GM12874 (cell line): ENCODE results near the gene ZBTB46.

Experiments
- TF ChIP-seq, protein P1 (sequence below): IDR thresholded peaks from 2 replicates; pipeline ENCODE4 v1.5.1; 2011; ENCODE audit warnings: low read depth, mild to moderate bottlenecking, control low read depth, low read length, moderate library complexity; ENCODE audit not compliant: insufficient read depth

The ZBTB46 gene

DNA sequence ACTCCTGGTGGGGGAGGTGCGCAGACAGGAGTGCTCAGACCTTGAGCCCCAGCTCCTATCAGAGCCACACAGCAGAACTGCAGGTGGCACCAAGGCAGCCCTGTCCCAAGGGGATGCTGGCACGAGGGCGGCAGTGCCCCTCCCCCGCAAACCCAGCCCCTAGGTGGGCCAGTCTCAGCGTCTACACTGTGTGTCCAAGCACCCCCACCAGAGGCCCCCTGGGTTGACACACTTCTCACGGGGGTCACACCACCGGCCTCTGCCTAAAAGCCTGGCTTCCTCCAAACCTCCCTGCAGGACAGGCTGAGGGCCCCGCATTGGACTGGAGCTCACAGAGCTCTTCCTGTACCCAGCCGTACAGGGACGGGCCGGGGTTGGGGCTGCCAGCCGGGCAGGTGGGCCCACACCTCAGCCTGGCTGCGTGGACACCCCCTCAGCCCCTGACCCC, 83.4 kb downstream of the ZBTB46 start:
- TF ChIP-seq, protein P1, sequence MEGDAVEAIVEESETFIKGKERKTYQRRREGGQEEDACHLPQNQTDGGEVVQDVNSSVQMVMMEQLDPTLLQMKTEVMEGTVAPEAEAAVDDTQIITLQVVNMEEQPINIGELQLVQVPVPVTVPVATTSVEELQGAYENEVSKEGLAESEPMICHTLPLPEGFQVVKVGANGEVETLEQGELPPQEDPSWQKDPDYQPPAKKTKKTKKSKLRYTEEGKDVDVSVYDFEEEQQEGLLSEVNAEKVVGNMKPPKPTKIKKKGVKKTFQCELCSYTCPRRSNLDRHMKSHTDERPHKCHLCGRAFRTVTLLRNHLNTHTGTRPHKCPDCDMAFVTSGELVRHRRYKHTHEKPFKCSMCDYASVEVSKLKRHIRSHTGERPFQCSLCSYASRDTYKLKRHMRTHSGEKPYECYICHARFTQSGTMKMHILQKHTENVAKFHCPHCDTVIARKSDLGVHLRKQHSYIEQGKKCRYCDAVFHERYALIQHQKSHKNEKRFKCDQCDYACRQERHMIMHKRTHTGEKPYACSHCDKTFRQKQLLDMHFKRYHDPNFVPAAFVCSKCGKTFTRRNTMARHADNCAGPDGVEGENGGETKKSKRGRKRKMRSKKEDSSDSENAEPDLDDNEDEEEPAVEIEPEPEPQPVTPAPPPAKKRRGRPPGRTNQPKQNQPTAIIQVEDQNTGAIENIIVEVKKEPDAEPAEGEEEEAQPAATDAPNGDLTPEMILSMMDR: no peak

DNA sequence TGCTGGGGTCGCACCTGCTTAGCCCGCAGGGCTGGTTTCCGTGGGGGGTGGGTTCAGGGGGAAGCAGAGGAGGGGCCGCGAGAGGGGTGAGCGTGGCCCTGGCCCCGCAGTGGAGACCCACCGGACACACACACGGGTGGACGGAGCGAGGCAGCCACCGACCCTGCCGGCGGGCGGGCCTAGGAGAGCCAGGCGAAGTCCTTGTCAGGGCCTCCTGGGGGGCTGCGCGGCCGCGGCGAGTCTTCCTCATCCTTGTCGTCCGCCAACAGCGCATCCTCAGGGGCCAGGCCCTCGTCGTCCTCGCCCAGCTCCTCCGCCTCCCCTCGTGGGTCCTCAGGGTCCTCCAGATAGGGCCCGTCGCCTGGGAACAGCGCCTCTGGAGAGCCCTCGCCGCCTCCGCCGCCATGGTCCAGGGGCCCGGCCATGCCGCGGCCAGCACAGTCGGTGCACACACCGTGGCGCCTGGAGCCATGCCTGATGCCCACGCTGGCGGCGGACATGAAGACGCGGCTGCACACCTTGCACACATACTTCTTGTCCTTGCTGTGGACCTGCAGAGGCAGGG, 84.2 kb downstream of the ZBTB46 start:
- TF ChIP-seq, protein P1: no peak

DNA sequence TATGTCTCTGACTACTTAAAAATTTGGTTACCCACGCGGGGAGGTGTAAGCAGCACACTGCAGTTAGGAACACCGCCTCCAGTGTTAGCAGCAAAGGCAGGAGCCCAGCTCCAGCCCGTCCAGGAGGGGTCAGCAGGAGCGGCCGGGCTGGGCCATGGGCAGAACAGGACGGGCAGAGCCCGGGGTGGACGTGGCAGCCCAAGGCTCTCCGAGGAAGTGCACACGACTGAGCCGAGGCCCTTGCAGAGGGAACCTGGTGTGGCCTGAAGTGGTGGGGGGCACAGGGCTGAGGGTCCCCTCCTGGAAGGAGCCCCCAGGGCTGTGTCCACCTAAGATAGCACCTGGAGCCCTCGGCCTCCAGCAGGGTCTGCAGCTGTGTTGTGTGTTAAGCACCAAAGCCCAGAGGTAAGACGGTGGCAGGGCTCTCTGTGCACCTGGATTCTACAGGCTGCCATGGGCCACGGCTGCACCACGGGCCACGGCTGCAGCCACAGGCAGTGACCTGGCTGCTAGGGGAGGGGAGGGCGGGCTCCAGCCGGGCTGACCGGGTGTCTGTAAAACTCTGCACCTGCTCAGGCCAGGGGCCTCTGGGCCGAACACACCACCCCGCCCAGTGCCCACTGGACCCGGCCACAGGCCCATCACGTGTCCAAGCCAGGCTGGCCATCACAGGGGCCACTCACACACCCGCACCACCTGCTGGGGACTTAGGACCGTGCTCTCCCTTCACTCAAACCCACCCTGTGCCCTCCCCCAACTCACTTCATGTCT, 84.9 kb downstream of the ZBTB46 start:
- TF ChIP-seq, protein P1: no peak

DNA sequence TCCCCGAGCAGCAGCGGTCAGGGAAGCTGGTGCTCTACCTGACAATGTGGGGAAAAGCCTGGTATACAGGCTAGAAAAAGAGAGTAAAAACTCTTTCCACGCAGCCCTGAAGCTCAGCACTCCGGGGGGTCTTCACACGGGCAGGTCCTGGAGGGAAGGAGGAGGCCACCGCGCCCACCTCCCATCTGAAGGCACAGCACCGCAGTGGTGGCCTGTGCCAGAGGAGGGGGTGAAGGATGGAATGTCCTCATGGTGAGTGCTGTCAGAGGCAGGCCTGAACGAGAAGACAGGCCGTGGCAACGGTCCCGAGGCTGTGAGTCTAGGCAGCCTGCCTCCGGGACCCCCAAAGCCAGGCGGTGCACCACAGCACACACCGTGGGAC, 85.6 kb downstream of the ZBTB46 start:
- TF ChIP-seq, protein P1: no peak

DNA sequence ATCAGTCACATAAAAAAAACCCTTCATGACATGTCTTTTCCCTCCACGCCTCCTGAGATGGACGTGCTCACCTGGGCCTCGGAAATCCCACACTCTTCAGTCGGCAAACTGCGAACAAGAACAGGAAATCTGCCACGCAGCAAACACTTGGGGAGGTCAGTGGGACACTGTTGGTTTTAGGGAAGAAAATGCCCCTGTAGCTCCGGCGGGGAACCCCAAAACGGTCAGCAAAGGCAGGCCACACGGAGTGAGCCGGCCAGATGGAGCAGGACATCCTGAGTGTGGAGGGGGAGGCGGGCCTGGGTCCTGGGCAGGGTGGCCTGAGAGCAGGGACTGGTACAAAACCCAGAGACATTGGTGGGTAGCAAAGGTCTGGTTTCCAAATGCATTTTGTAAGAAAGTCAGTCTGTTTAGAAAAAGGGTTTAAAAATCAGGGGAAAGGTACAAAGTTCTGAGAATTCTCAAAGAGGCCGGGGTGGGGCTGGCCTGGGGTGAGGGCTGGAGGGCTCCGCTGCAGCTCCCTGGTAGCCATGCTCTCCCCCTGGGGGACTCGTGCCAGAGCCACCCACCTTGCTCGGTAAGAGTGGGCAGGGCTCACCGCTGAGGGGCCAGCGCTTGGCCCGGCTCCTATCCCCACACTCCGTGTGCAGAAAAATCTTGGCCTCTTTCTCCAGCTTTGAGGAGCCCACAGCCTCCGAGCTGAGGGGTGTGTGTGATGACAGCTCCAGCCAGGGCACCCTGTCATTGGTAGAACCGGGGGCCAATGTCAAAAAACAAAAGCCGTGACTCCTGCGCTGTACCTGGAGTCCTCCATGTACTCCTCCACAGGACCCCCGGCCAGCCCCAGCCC, 86.3 kb downstream of the ZBTB46 start:
- TF ChIP-seq, protein P1: no peak

DNA sequence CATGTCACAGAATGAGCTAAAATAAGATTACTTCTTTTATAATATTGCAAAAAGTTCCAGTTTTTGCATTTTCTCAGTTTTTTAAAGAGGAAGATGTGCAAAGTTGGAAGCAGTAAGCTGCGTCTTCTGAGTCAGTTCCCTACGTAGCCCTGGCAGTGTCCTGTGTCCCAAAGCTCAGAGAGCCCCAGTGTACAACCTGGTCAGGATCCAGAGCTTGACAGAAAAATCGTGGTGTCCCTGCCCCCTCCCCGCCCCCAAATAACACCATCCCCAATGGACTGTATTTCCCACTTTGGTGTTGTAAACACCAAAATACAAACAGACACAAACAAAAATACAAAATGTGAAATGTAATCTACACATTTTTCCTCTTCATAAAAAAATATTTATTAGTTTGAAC, 86.9 kb downstream of the ZBTB46 start:
- TF ChIP-seq, protein P1: no peak
